ENCODE data around the gene LRRC2. TPM values are rescaled to one million over a fixed set of nuclear protein-coding genes. Genes with fewer than 3 reads are reported as not detected.

Gene LRRC2
- total RNA-seq, 1 donor from 2014 or later: not detected

- Mint-ChIP-seq H3K27ac (no peak overlapping the region), H3K4me1 (peaks cover 15% of the 10 kb centered on the region), H3K9me3 (peaks cover 8% of the 10 kb centered on the region), H3K27me3 (peaks cover 3% of the 10 kb centered on the region), H3K4me3 (no peak overlapping the region), H3K36me3 (ENCODE audit: low read depth) (no peaks in the 10 kb centered on the region)
- intact Hi-C loops (cut with micrococcal nuclease): no loop called here
- no peak for DNase-seq
- no peak for ATAC-seq (ENCODE audit: low read depth)
- ChIA-PET POLR2A (interaction anchor here (1.4 kb wide), 1 partner anchor 30 kb away, joined by 5 read pairs; no protein-coding TSS in a partner anchor), CTCF (no interaction called here)
- TF ChIP-seq CTCF (IDR thresholded peaks at IDR 0.05): no peak
Measured at GRCh38 chr3:46508850-46509591, 57.1 kb downstream of the LRRC2 start.

GRCh38 chr3:46506526-46506925, 59.6 kb downstream of the LRRC2 start:
- Mint-ChIP-seq H3K4me3 (no peak overlapping the region), H3K9me3 (peaks cover 10% of the 10 kb centered on the region), H3K4me1 (peaks cover 29% of the 10 kb centered on the region), H3K36me3 (ENCODE audit: low read depth) (no peaks in the 10 kb centered on the region), H3K27ac (no peak overlapping the region), H3K27me3 (no peaks in the 10 kb centered on the region)
- TF ChIP-seq CTCF (IDR thresholded peaks at IDR 0.05): no peak
- intact Hi-C loops (cut with micrococcal nuclease): no loop called here
- ChIA-PET POLR2A (no interaction called here), CTCF (no interaction called here)
- no peak for ATAC-seq (ENCODE audit: low read depth)
- no peak for DNase-seq

GRCh38 chr3:46505953-46506352, 60.1 kb downstream of the LRRC2 start:
- intact Hi-C loops (cut with micrococcal nuclease): loop anchor here (2.0 kb wide), 1 partner anchor 33 kb away; no protein-coding TSS in a partner anchor
- POLR2A ChIA-PET: no interaction called here

GRCh38 chr3:46504789-46505188, 61.3 kb downstream of the LRRC2 start:
- no peak for DNase-seq
- POLR2A ChIA-PET: no interaction called here

More at GRCh38 chr3:46505953-46506352, 60.1 kb downstream of the LRRC2 start:
- H3K27ac Mint-ChIP-seq: no peak overlapping the region
- CTCF ChIA-PET: no interaction called here
- peaks cover 10% of the 10 kb centered on the region for H3K9me3 Mint-ChIP-seq
- H3K27me3 Mint-ChIP-seq: no peaks in the 10 kb centered on the region
- ATAC-seq (ENCODE audit: low read depth) (no peak), DNase-seq (no peak)
- TF ChIP-seq CTCF (IDR thresholded peaks at IDR 0.05): no peak
- peaks cover 35% of the 10 kb centered on the region for H3K4me1 Mint-ChIP-seq
- H3K36me3 Mint-ChIP-seq (ENCODE audit: low read depth): no peaks in the 10 kb centered on the region
- H3K4me3 Mint-ChIP-seq: no peak overlapping the region

More at GRCh38 chr3:46504789-46505188, 61.3 kb downstream of the LRRC2 start:
- H3K9me3 Mint-ChIP-seq: peaks cover 10% of the 10 kb centered on the region
- CTCF ChIA-PET: no interaction called here
- intact Hi-C loops (cut with micrococcal nuclease): loop anchor here (2.0 kb wide), 1 partner anchor 34 kb away; no protein-coding TSS in a partner anchor
- H3K36me3 Mint-ChIP-seq (ENCODE audit: low read depth): no peaks in the 10 kb centered on the region
- TF ChIP-seq CTCF (IDR thresholded peaks at IDR 0.05): no peak
- ATAC-seq (ENCODE audit: low read depth): peak; percentile 77
- H3K27me3 Mint-ChIP-seq: no peaks in the 10 kb centered on the region
- peaks cover 43% of the 10 kb centered on the region for H3K4me1 Mint-ChIP-seq
- peak overlapping the region; percentile 65 for H3K27ac Mint-ChIP-seq
- H3K4me3 Mint-ChIP-seq: no peak overlapping the region

Data from activated B cell treated with CpG ODN at 0.5 μM for 24 hours (primary cell).